H1 (cell line): ENCODE results near the gene UGT1A10. TPM values are rescaled to one million over a fixed set of nuclear protein-coding genes. Genes with fewer than 3 reads are reported as not detected.

Source experiments
- CTCF ChIA-PET: fragments of 300-600 bp; sonication (Branson Sonifier 250); formaldehyde crosslinking; loops from one replicate; lab custom pipeline; 2021; ENCODE audit not compliant: partially characterized antibody; lab: Charles Lee
- POLR2A ChIA-PET: fragments of 300-600 bp; sonication (Branson Sonifier 250); formaldehyde crosslinking; loops from one replicate; lab custom pipeline; 2021; ENCODE audit warnings: inconsistent platforms; ENCODE audit not compliant: partially characterized antibody; lab: Charles Lee
- DNase-seq, 2 experiments: peaks; one replicate each; pipeline versions ENCODE4 v3.0.0 to v3.0.0-alpha.2; 2010 to 2022; ENCODE audit warnings: low spot score in 2 of 2, low read depth in 1 of 2, mixed read lengths in 1 of 2
- FAIRE-seq: peaks from 2 replicates; lab custom pipeline; 2011; peaks lifted over from hg19 to GRCh38; lab: Jason Lieb, UNC
- H2AFZ ChIP-seq: 2 replicates; pipeline ENCODE4 v1.8.1; 2012; ENCODE audit warnings: low read length, inconsistent platforms
- H2AK5ac ChIP-seq: 2 replicates; pipeline ENCODE4 v1.6.1; 2013; ENCODE audit warnings: low read depth, low read length
- H2BK120ac ChIP-seq: replicated peaks from 2 replicates; pipeline ENCODE3; 2013; ENCODE audit warnings: low read depth, low read length, inconsistent platforms
- H2BK12ac ChIP-seq: 2 replicates; pipeline ENCODE4 v1.6.1; 2013; ENCODE audit warnings: low read depth, low read length
- H2BK15ac ChIP-seq: 2 replicates; pipeline ENCODE4 v1.6.1; 2013; ENCODE audit warnings: low read length
- H2BK20ac ChIP-seq: 2 replicates; pipeline ENCODE4 v1.6.1; 2013; ENCODE audit warnings: low read length
- H2BK5ac ChIP-seq: 2 replicates; pipeline ENCODE4 v1.6.1; 2013; ENCODE audit warnings: low read depth, low read length
- H3K14ac ChIP-seq: 2 replicates; pipeline ENCODE4 v1.6.1; 2013; ENCODE audit warnings: inconsistent platforms; ENCODE audit not compliant: insufficient read length
- H3K18ac ChIP-seq: 2 replicates; pipeline ENCODE4 v1.6.1; 2013; ENCODE audit warnings: low read length; ENCODE audit errors: extremely low read depth
- H3K23ac ChIP-seq: 2 replicates; pipeline ENCODE4 v1.6.1; 2013; ENCODE audit warnings: inconsistent platforms; ENCODE audit not compliant: insufficient read length
- H3K23me2 ChIP-seq: 2 replicates; pipeline ENCODE4 v1.6.1; 2013; ENCODE audit warnings: low read depth, low read length
- H3K27ac ChIP-seq: 2 replicates; pipeline ENCODE4 v1.6.1; 2011; ENCODE audit warnings: low read depth, low read length, inconsistent platforms
- H3K27me3 ChIP-seq, 4 experiments: replicated peaks in 1 of 4; 1 replicate in 1 of 4; 2 replicates in 3 of 4; pipeline versions ENCODE4 v1.6.1 to v1.8.1; 2011 to 2013; ENCODE audit warnings: low read length in 3 of 4, mild to moderate bottlenecking in 3 of 4, inconsistent platforms in 2 of 4, mixed read lengths in 2 of 4, moderate library complexity in 1 of 4; ENCODE audit not compliant: control insufficient read depth in 3 of 4, insufficient read depth in 3 of 4; ENCODE audit errors: extremely low read depth in 1 of 4
- H3K36me3 ChIP-seq, 4 experiments: 2 replicates each; pipeline versions ENCODE4 v1.6.1 to v1.8.1; 2011 to 2013; ENCODE audit warnings: mild to moderate bottlenecking in 4 of 4, low read length in 3 of 4, moderate library complexity in 2 of 4, control low read depth in 1 of 4, inconsistent platforms in 1 of 4; ENCODE audit not compliant: insufficient read depth in 4 of 4, control insufficient read depth in 2 of 4
- H3K4ac ChIP-seq: replicated peaks from 2 replicates; pipeline ENCODE3; 2013; ENCODE audit warnings: low read length, low read depth, mixed read lengths, inconsistent platforms; ENCODE audit not compliant: insufficient read length
- H3K4me1 ChIP-seq, 4 experiments: replicated peaks in 1 of 4; 1 replicate in 1 of 4; 2 replicates in 3 of 4; pipeline versions ENCODE4 v1.6.1 to v1.8.1; 2011 to 2013; ENCODE audit warnings: low read length in 3 of 4, inconsistent platforms in 2 of 4, mixed read lengths in 1 of 4; ENCODE audit not compliant: insufficient read depth in 4 of 4, control insufficient read depth in 3 of 4
- H3K4me2 ChIP-seq, 2 experiments: 2 replicates each; pipeline versions ENCODE4 v1.6.1 to v1.8.1; 2011 to 2013; ENCODE audit warnings: low read depth in 2 of 2, low read length in 2 of 2, control low read depth in 1 of 2, inconsistent platforms in 1 of 2, mild to moderate bottlenecking in 1 of 2; ENCODE audit not compliant: insufficient read depth in 1 of 2
- H3K4me3 ChIP-seq, 4 experiments: fragments of 200-600, 300-600 bp in 1 of 4; sonication (generic), shearing (Covaris generic), sonication (Bioruptor Twin) in 1 of 4; 2 replicates each; pipeline versions ENCODE4 v1.5.1 to v1.8.1; 2011 to 2016; ENCODE audit warnings: low read length in 4 of 4, low read depth in 3 of 4, control low read depth in 2 of 4, inconsistent platforms in 2 of 4, mild to moderate bottlenecking in 2 of 4, mixed read lengths in 1 of 4, moderate library complexity in 1 of 4; ENCODE audit not compliant: insufficient read depth in 2 of 4; ENCODE audit errors: extremely low read depth in 1 of 4
- H3K56ac ChIP-seq: replicated peaks from 2 replicates; pipeline ENCODE3; 2013; ENCODE audit warnings: low read depth, mild to moderate bottlenecking, mixed read lengths, low read length, inconsistent platforms; ENCODE audit not compliant: insufficient read length
- H3K79me1 ChIP-seq: 2 replicates; pipeline ENCODE4 v1.6.1; 2013; ENCODE audit warnings: low read depth, low read length, control low read depth
- H3K79me2 ChIP-seq, 2 experiments: 2 replicates each; pipeline versions ENCODE4 v1.6.1 to v1.8.1; 2012 to 2013; ENCODE audit warnings: low read length in 2 of 2, mild to moderate bottlenecking in 2 of 2, inconsistent platforms in 1 of 2; ENCODE audit not compliant: insufficient read depth in 2 of 2, control insufficient read depth in 1 of 2
- H3K9ac ChIP-seq, 4 experiments: replicated peaks in 1 of 4; 1 replicate in 1 of 4; 2 replicates in 3 of 4; pipeline versions ENCODE4 v1.6.1 to v1.8.1; 2011 to 2013; ENCODE audit warnings: low read depth in 3 of 4, low read length in 3 of 4, control low read depth in 2 of 4, mild to moderate bottlenecking in 2 of 4, moderate library complexity in 2 of 4, inconsistent platforms in 1 of 4; ENCODE audit errors: extremely low read depth in 1 of 4
- H3K9me3 ChIP-seq, 2 experiments: 2 replicates each; pipeline versions ENCODE4 v1.6.1 to v1.8.1; 2012 to 2013; ENCODE audit warnings: mild to moderate bottlenecking in 2 of 2, moderate library complexity in 2 of 2, control low read depth in 1 of 2, inconsistent platforms in 1 of 2, low read depth in 1 of 2, low read length in 1 of 2, mixed read lengths in 1 of 2; ENCODE audit not compliant: insufficient read depth in 2 of 2
- H4K20me1 ChIP-seq, 2 experiments: replicated peaks in 1 of 2; 2 replicates each; pipeline versions ENCODE3 to v1.8.1; 2011 to 2013; ENCODE audit warnings: inconsistent platforms in 2 of 2, low read length in 2 of 2, mild to moderate bottlenecking in 1 of 2; ENCODE audit not compliant: insufficient read depth in 2 of 2, control insufficient read depth in 1 of 2
- H4K5ac ChIP-seq: 2 replicates; pipeline ENCODE4 v1.6.1; 2013; ENCODE audit warnings: low read length, low read depth, mixed read lengths, inconsistent platforms; ENCODE audit not compliant: insufficient read length
- H4K8ac ChIP-seq: 2 replicates; pipeline ENCODE4 v1.8.0; 2013; ENCODE audit warnings: mild to moderate bottlenecking, moderate library complexity, low read length, inconsistent platforms; ENCODE audit not compliant: insufficient read depth; ENCODE audit errors: extremely low read depth
- H4K91ac ChIP-seq: replicated peaks from 2 replicates; pipeline ENCODE3; 2013; ENCODE audit warnings: low read length, mixed read lengths, inconsistent platforms; ENCODE audit not compliant: insufficient read length
- BACH1 ChIP-seq: IDR thresholded peaks from 2 replicates; pipeline ENCODE4 v1.6.1; 2012; ENCODE audit warnings: low read length, improper control_type of control experiment
- CREB1 ChIP-seq: IDR thresholded peaks from 2 replicates; pipeline ENCODE4 v1.6.1; 2012; ENCODE audit warnings: inconsistent platforms
- EP300 ChIP-seq, 2 experiments: IDR thresholded peaks; 1 replicate in 1 of 2; 2 replicates in 1 of 2; pipeline ENCODE4 v1.6.1; 2011 to 2012; ENCODE audit warnings: low read depth in 2 of 2, low read length in 2 of 2, mild to moderate bottlenecking in 2 of 2, borderline replicate concordance in 1 of 2, inconsistent platforms in 1 of 2, moderate library complexity in 1 of 2
- FOSL1 ChIP-seq: IDR thresholded peaks from 2 replicates; pipeline ENCODE4 v1.6.1; 2011; ENCODE audit warnings: mild to moderate bottlenecking, low read depth, low read length, moderate library complexity; ENCODE audit not compliant: insufficient read depth
- GABPA ChIP-seq: IDR thresholded peaks from 2 replicates; pipeline ENCODE4 v1.6.1; 2011; ENCODE audit warnings: mild to moderate bottlenecking, low read length, moderate library complexity, borderline replicate concordance; ENCODE audit not compliant: insufficient read depth
- MAFK ChIP-seq: IDR thresholded peaks from 2 replicates; pipeline ENCODE4 v1.6.1; 2012; ENCODE audit warnings: low read depth, mild to moderate bottlenecking, improper control_type of control experiment, low read length
- WGBS, 2 experiments: shearing (Covaris generic) in 1 of 2; methylation state at CpG; one replicate each; pipeline versions ENCODE4 v1.1.6 to v1.1.7; 2013 to 2015; ENCODE audit warnings: low lambda C conversion rate in 2 of 2, mixed read lengths in 2 of 2, inconsistent platforms in 1 of 2, low coverage in 1 of 2, missing lambda C conversion rate in 1 of 2; ENCODE audit not compliant: insufficient replicate concordance in 2 of 2, insufficient coverage in 1 of 2, insufficient read length in 1 of 2; ENCODE audit errors: extremely low coverage in 1 of 2, missing lambda C conversion rate in 1 of 2; 5-methylcytosine and 5-hydroxymethylcytosine counted together
- polyA plus RNA-seq, 7 experiments: library from polyadenylated mRNA; depleted of rRNA in 3 of 7; stranded (reverse) in 5 of 7; unstranded in 2 of 7; fragments of >200 nt in 5 of 7; fragments of 200-250 nt in 2 of 7; gene quantifications; 1 replicate in 5 of 7; 2 replicates in 1 of 7; 4 replicates in 1 of 7; pipeline versions ENCODE4 v1.2.1 to v1.2.3, GENCODE V29; 2011 to 2013; ENCODE audit warnings: missing spikeins in 2 of 7, mixed read lengths in 2 of 7
- total RNA-seq: library from RNA; stranded (reverse); fragmentation: NEBNext Ultra II Directional; extraction: Animal tissue kit (Norgen Biotek cat#: 25700); gene quantifications from 2 replicates; pipeline ENCODE4 v1.2.1, GENCODE V29; 2021

The UGT1A10 gene
- total and polyA plus RNA-seq, 2 of the 8 experiments (the other 6 are each of a cell fraction or from before 2014, with no cell fraction given), result not detected

DNA sequence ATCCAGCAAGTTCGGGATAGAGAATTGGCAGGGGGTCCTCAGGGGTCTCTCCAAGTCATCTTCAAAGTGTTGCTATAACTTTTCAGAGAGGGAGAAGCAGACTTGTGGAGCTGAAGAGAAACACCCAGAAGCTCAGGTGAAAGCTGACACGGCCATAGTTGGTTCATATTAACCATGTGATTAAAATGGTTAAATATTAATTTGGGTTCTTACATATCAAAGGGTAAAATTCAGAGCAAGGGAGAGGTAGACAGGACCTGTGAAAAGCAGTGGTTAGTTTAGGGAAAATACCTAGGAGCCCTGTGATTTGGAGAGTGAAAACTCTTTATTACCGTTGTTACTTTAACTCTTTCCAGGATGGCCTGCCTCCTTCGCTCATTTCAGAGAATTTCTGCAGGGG, 56.4 kb downstream of the UGT1A10 start, which contains the start of gene UGT1A6:
Gene UGT1A6, plus strand, starts transcription at position 243 of the 400 bp plus-strand sequence. Its CDS starts 115 bp downstream, at position 358.
- H4K91ac ChIP-seq, result no peak within 1 kb of the TSS
- H3K27me3 ChIP-seq, result no peaks in the 10 kb centered on the region
- H3K79me1 ChIP-seq, result no peaks in the 10 kb centered on the region
- no peak for DNase-seq
- no peak within 1 kb of the TSS for H2BK5ac ChIP-seq
- H3K23ac ChIP-seq, result no peak within 1 kb of the TSS
- no peak within 1 kb of the TSS for H3K4ac ChIP-seq
- H3K27ac ChIP-seq, result no peak within 1 kb of the TSS
- no peak within 1 kb of the TSS for H2BK20ac ChIP-seq
- ChIA-PET CTCF (interaction anchor here (2.7 kb wide), 1 partner anchor 18 kb away, joined by 19 read pairs; no protein-coding TSS in a partner anchor), POLR2A (no interaction called here)
- TF ChIP-seq MAFK (no peak), CREB1 (no peak), EP300 (IDR thresholded peaks at IDR 0.05; ENCODE audit: borderline replicate concordance in 1 of 2, low read depth in 2 of 2, low read length in 2 of 2) (no peak), FOSL1 (no peak), GABPA (no peak), BACH1 (no peak)
- WGBS, 2 experiments, result 96% methylated on average over 4 of the region's 4 CpGs; no CpG with 5 or more reads in 1 of the 2 experiments
- H3K56ac ChIP-seq, result no peak within 1 kb of the TSS
- FAIRE-seq, result no peak
- no peaks in the 10 kb centered on the region for H3K79me2 ChIP-seq
- peaks cover 0 to 2% of the 10 kb centered on the region in 2 experiments; a peak in 1 of 4 replicates for H3K9me3 ChIP-seq
- peaks cover 2% of the 10 kb centered on the region; the same call in 1 of the 2 replicates for H3K23me2 ChIP-seq
- no peak within 1 kb of the TSS for H3K4me2 ChIP-seq
- peaks cover 0 to 8% (median 2%) of the 10 kb centered on the region in 4 experiments; a peak in 1 of 7 replicates for H3K4me1 ChIP-seq
- H2AFZ ChIP-seq, result no peak within 1 kb of the TSS
- H4K20me1 ChIP-seq, result no peaks in the 10 kb centered on the region
- no peak within 1 kb of the TSS for H2BK15ac ChIP-seq
- no peak within 1 kb of the TSS for H2BK12ac ChIP-seq
- H4K8ac ChIP-seq, result no peak within 1 kb of the TSS
- no peak within 1 kb of the TSS for H2AK5ac ChIP-seq
- H3K36me3 ChIP-seq, result no peaks in the 10 kb centered on the region
- H3K14ac ChIP-seq, result no peak within 1 kb of the TSS
- no peak within 1 kb of the TSS for H4K5ac ChIP-seq
- no peak within 1 kb of the TSS for H3K9ac ChIP-seq
- H2BK120ac ChIP-seq, result no peak within 1 kb of the TSS
- no peak within 1 kb of the TSS for H3K18ac ChIP-seq
- H3K4me3 ChIP-seq, result no peak within 1 kb of the TSS
